GM19328 (cell line): Measurements from ENCODE around the gene STRN.

Experiments used
- ATAC-seq: cut with Tn5 transposase; IDR thresholded peaks from one replicate; pipeline ENCODE4 v1.9.1; 2021; ENCODE audit warnings: mild to moderate bottlenecking, moderate library complexity; ENCODE audit not compliant: unreplicated experiment

STRN gene

DNA sequence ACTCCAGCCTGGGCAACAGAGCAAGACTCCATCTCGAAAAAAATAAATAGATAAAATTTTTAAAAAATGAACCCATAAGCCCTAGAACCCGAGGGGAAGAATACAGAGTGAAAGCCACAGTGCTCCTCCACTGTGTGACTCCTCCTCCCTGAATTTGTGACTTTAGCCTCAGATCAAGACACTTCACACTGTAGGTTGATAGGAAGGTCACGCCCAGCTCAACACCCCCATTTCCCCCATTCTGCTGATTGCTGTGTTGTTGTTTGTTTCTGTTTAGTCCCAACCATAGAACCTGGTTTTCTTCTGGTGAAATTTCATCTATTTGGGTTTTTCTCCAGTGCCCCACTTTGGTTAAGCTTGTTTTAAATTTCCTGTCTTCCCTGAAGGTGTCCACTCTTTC is 167.6 kb downstream of the STRN start:
- no peak for ATAC-seq

DNA sequence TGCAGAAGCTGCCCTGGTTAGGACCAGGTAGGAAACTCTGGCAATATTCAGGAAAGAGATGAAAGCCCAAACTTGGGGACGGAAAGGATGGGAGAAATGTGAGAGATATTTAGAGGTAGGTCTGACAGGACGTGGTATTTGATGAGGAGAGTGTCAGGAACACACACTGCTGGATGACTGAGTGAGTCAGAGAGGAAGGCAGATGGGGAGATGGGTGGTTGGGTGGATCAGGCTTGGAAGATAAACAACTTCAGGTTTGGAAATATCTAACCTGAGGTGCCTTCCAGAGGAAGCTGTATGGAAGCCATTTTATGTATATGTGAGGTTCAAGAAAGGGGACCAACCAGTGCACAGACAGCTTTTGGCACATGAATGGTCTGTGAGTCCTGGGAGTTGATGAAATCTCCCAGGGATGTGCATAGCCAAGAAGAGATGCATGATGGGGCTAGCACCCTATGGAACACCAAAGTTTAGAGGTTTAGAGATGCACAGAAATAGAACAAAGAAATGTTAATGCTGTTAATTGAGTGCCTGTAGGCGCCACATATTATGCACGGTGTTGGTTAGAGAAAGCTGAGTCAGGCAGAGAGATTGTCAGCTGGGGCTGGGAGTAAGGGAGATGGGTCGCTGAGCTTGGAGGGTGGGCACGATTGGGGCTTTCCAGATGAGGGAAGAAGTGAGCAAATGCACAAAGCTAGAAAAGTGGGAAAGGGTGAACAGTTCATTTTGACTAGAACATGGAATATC is 168.8 kb downstream of the STRN start:
- no peak for ATAC-seq
